Vagina (tissue), 2 donors: ENCODE data around the gene KRTAP20-3.

ENCODE experiments used
- CTCF ChIP-seq, 3 experiments: fragments of 450-650 bp in 2 of 3; fragments of 200-600 bp in 1 of 3; sonication (generic) in 1 of 3; IDR thresholded peaks; one replicate each; pipeline ENCODE4 v1.5.1; 2017 to 2019; ENCODE audit warnings: antibody characterized with exemption in 3 of 3, mild to moderate bottlenecking in 2 of 3, moderate library complexity in 2 of 3
- POLR2AphosphoS5 ChIP-seq, 2 donors: sonication (generic); formaldehyde crosslinking; IDR thresholded peaks; one replicate each; pipeline ENCODE4 v1.9.0; 2017; ENCODE audit warnings: antibody characterized with exemption in 2 of 2, mild to moderate bottlenecking in 2 of 2, low read depth in 1 of 2; ENCODE audit not compliant: insufficient read depth in 1 of 2

- no peak for TF ChIP-seq CTCF (IDR thresholded peaks at IDR 0.05)
- TF ChIP-seq POLR2AphosphoS5 (IDR thresholded peaks at IDR 0.05; ENCODE audit: insufficient read depth in 1 of 2, low read depth in 1 of 2): no peak
These were observed 10.2 kb downstream of the KRTAP20-3 start for GRCh38 chr21:30652891-30653290.
